ENCODE results near the gene DDI1.
"Not testable (repeated sequence)": the region's sequence is repeated elsewhere in the genome, so short reads cannot be mapped to it uniquely, and the experiment has no call there.

The DDI1 gene

GRCh38 chr11:104033134-104033533 lies 3.3 kb upstream of the DDI1 start:
- in situ Hi-C loops (cut with MboI; ENCODE audit: low sequenced_read_pairs, unreplicated experiment), result no loop called here
- no peak for DNase-seq (ENCODE audit: low spot score)
- TF ChIP-seq CTCF (IDR thresholded peaks at IDR 0.05; ENCODE audit: borderline replicate concordance, control extremely low read depth, extremely low read depth, insufficient read depth, missing control alignments), result no peak

- in situ Hi-C loops (cut with MboI; ENCODE audit: low sequenced_read_pairs, unreplicated experiment), result no loop called here
- no peak for TF ChIP-seq CTCF (IDR thresholded peaks at IDR 0.05; ENCODE audit: borderline replicate concordance, control extremely low read depth, extremely low read depth, insufficient read depth, missing control alignments)
- no peak for DNase-seq (ENCODE audit: low spot score)
These were observed 2.9 kb upstream of the DDI1 start for GRCh38 chr11:104033561-104033960.

- in situ Hi-C loops (cut with MboI; ENCODE audit: low sequenced_read_pairs, unreplicated experiment), result no loop called here
- no peak for DNase-seq (ENCODE audit: low spot score)
- TF ChIP-seq CTCF (IDR thresholded peaks at IDR 0.05; ENCODE audit: borderline replicate concordance, control extremely low read depth, extremely low read depth, insufficient read depth, missing control alignments), result no peak
These were observed 555 bp downstream of the DDI1 start for GRCh38 chr11:104036995-104037394.

GRCh38 chr11:104041792-104042191 lies 5.4 kb downstream of the DDI1 start:
- DNase-seq (ENCODE audit: low spot score), result no peak
- in situ Hi-C loops (cut with MboI; ENCODE audit: low sequenced_read_pairs, unreplicated experiment), result no loop called here
- no peak for TF ChIP-seq CTCF (IDR thresholded peaks at IDR 0.05; ENCODE audit: borderline replicate concordance, control extremely low read depth, extremely low read depth, insufficient read depth, missing control alignments)

GRCh38 chr11:104043142-104043541 lies 6.7 kb downstream of the DDI1 start:
- TF ChIP-seq CTCF (IDR thresholded peaks at IDR 0.05; ENCODE audit: borderline replicate concordance, control extremely low read depth, extremely low read depth, insufficient read depth, missing control alignments), result no peak
- in situ Hi-C loops (cut with MboI; ENCODE audit: low sequenced_read_pairs, unreplicated experiment), result no loop called here
- DNase-seq (ENCODE audit: low spot score), result no peak

GRCh38 chr11:104043678-104044239 lies 7.3 kb downstream of the DDI1 start:
- DNase-seq (ENCODE audit: low spot score), result no peak
- in situ Hi-C loops (cut with MboI; ENCODE audit: low sequenced_read_pairs, unreplicated experiment), result no loop called here
- no peak for TF ChIP-seq CTCF (IDR thresholded peaks at IDR 0.05; ENCODE audit: borderline replicate concordance, control extremely low read depth, extremely low read depth, insufficient read depth, missing control alignments)

- no peak for TF ChIP-seq CTCF (IDR thresholded peaks at IDR 0.05; ENCODE audit: borderline replicate concordance, control extremely low read depth, extremely low read depth, insufficient read depth, missing control alignments)
- no peak for DNase-seq (ENCODE audit: low spot score)
- in situ Hi-C loops (cut with MboI; ENCODE audit: low sequenced_read_pairs, unreplicated experiment), result no loop called here
These were observed 9.9 kb downstream of the DDI1 start for GRCh38 chr11:104046331-104046730.

- DNase-seq (ENCODE audit: low spot score); in situ Hi-C loops (cut with MboI; ENCODE audit: low sequenced_read_pairs, unreplicated experiment): not testable (repeated sequence)
These were observed 10.4 kb downstream of the DDI1 start for GRCh38 chr11:104046858-104047257.

Data from GM13976 (cell line).